ENCODE results near the gene SLC38A2.

- no peak for TF ChIP-seq CTCF (IDR thresholded peaks at IDR 0.05)
- no peak for TF ChIP-seq ZFX (IDR thresholded peaks at IDR 0.05; ENCODE audit: borderline replicate concordance)
Measured at GRCh38 chr12:46409342-46409741, 36.8 kb upstream of the SLC38A2 start.
